ENCODE measurements around the gene FABP6.
"Not testable (repeated sequence)": the region's sequence is repeated elsewhere in the genome, so short reads cannot be mapped to it uniquely, and the experiment has no call there.

FABP6 gene

DNA sequence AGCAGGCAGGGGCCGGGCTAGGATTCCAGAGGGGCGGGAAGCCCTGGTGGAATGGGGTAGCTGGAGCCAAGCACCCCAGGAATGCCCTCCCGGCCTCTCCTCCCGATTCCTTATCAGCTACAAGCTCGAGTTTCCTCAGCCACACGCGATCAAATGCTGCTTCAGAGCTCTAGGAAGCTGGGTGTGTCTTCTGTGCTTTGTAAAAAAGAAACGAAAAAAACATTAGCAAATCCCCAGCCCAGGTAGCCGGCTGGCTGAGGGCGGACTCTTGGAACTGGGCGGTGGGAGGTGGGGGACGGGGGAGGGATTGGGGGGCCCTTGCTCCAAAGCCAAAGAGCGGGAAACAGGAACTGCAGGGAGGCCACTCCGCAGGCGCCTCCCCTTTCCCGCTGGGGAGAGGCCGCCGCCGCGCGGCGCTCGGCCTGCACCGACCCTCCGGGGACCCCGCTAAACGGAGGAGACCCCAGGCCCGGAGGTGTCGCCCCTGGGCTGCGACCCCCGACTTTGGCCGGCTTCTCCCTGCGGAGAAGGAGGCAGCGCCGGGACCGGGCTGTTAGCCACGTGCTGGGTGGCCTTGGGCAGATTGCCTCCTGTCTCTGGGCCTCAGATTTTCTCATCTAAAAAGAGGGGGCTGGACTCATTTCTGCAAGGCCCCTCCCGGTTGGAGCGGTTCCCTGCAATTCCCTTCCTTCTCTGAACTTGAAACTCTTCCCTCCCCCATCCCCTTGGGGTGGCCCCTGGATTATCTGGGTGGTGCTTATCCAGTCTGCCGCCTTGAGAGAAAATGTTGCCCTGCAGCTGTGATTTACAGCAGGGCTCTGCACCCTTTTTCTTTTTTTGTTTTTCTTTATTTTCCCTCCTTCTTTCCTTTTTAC is 40.9 kb upstream of the FABP6 start:
- DNase-seq (ENCODE audit: insufficient read length, low spot score) (peak; percentile 65), FAIRE-seq (no peak)
- TF ChIP-seq, protein P1, sequence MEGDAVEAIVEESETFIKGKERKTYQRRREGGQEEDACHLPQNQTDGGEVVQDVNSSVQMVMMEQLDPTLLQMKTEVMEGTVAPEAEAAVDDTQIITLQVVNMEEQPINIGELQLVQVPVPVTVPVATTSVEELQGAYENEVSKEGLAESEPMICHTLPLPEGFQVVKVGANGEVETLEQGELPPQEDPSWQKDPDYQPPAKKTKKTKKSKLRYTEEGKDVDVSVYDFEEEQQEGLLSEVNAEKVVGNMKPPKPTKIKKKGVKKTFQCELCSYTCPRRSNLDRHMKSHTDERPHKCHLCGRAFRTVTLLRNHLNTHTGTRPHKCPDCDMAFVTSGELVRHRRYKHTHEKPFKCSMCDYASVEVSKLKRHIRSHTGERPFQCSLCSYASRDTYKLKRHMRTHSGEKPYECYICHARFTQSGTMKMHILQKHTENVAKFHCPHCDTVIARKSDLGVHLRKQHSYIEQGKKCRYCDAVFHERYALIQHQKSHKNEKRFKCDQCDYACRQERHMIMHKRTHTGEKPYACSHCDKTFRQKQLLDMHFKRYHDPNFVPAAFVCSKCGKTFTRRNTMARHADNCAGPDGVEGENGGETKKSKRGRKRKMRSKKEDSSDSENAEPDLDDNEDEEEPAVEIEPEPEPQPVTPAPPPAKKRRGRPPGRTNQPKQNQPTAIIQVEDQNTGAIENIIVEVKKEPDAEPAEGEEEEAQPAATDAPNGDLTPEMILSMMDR (IDR thresholded peaks at IDR 0.05; ENCODE audit: insufficient read depth, missing control alignments) = peak; percentile 29

DNA sequence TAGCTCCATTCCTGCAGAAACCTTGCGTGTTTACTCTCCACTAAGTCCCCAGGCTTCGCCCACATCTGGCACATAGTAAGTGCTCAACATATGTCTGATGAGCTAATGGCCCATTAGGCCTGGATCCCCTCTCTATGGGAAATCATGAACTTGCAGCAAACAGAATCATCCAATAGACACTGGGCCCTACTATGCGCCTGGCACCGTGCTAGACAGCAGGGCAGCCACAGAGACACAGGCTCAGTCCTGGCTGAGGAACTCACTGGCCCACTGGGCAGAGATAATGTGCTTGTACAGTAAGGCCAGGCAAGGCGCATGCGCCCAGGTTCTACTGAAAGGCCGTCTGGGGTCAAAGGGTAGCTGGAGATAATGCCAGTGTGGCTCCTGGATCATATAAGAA is 36.9 kb upstream of the FABP6 start:
- no peak for DNase-seq (ENCODE audit: insufficient read length, low spot score)
- TF ChIP-seq, protein P1 (IDR thresholded peaks at IDR 0.05; ENCODE audit: insufficient read depth, missing control alignments) = no peak
- FAIRE-seq = no peak

DNA sequence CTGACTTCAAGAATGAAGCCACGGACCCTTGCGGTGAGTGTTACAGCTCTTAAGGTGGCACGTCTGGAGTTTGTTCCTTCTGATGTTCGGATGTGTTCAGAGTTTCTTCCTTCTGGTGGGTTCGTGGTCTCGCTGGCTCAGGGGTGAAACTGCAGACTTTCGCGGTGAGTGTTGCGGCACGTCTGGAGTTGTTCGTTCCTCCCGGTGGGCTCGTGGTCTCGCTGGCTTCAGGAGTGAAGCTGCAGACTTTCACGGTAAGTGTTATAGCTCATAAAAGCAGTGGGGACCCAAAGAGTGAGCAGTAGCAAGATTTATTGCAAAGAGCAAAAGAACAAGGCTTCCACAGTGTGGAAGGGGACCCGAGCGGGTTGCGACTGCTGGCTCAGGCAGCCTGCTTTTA is 36.2 kb upstream of the FABP6 start:
- not testable (repeated sequence) for DNase-seq (ENCODE audit: insufficient read length, low spot score)

DNA sequence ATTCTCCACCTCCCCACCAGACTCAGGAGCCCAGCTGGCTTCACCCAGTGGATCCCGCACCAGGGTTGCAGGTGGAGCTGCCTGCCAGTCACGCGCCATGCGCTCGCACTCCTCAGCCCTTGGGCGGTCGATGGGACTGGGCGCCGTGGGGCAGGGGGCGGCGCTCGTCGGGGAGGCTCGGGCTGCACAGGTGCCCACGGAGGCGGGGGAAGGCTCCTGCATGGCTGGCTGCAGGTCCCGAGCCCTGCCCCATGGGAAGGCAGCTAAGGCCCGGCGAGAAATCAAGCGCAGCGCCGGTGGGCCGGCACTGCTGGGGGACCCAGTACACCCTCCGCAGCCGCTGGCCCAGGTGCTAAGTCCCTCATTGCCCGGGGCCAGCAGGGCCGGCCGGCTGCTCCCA is 35.5 kb upstream of the FABP6 start:
- DNase-seq (ENCODE audit: insufficient read length, low spot score); FAIRE-seq: not testable (repeated sequence)

More for the DNA sequence above, 36.2 kb upstream of the FABP6 start:
- not testable (repeated sequence) for FAIRE-seq

DNA sequence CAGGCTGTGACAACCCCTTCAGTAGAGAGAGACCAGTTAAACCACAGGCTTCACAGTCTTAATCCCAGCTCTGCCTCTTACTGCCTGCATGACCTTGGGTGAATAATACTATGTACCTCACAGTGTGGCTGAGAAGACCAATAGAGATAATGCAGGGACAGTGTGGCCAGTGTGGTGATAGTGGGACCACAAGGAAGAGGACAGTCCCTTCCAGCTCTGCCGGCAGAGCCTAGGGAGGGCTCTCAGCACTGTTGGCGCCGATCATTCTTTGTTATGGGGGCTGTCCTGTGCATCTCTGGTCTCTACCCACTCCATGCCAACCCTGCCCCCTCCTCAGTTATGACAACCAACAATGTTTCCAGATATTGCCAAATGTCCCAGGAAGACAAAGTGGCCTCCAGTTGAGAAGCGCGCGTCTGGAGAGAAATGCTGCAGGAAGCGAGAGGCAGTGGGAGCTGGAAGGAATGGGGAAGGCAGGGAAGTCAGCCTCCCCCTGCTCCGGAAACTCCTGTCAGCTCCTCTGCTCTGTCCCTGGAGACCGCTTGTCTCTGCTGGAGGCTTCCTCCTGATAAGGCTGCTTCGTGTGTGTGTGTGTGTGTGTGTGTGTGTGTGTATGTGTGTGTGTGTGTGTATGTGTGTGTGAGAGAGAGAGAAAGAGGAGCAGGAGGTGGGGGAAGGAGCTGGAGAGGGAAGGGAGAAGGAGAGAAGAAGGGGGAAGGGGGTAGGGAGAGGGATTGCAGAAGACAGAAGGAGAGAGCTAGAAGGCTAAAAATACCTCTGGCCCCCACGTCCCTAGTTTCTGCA is 31.8 kb upstream of the FABP6 start:
- no peak for DNase-seq (ENCODE audit: insufficient read length, low spot score)
- TF ChIP-seq, protein P1 (IDR thresholded peaks at IDR 0.05; ENCODE audit: insufficient read depth, missing control alignments) = no peak
- FAIRE-seq = no peak

DNA sequence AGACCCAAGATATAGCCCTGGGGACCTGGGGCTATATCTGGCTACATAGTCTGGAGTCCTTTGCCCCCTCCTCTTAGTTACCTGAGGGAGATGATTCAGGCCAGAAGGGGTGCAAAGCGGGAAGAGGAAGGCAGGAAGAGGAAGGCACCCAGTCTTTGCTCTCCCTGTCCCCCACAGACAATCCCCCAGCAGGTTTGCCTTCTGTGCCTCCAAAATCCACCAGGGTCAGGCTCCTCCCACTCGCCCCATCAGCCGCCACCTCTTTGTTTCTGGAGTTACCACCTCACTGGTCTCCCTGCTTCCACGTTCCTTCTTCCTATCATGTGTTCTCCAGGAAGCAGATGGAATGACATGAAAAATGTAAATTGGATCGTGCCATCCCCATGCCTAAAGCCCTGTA is 31.2 kb upstream of the FABP6 start:
- FAIRE-seq = no peak
- DNase-seq (ENCODE audit: insufficient read length, low spot score) = no peak
- TF ChIP-seq, protein P1 (IDR thresholded peaks at IDR 0.05; ENCODE audit: insufficient read depth, missing control alignments) = no peak

DNA sequence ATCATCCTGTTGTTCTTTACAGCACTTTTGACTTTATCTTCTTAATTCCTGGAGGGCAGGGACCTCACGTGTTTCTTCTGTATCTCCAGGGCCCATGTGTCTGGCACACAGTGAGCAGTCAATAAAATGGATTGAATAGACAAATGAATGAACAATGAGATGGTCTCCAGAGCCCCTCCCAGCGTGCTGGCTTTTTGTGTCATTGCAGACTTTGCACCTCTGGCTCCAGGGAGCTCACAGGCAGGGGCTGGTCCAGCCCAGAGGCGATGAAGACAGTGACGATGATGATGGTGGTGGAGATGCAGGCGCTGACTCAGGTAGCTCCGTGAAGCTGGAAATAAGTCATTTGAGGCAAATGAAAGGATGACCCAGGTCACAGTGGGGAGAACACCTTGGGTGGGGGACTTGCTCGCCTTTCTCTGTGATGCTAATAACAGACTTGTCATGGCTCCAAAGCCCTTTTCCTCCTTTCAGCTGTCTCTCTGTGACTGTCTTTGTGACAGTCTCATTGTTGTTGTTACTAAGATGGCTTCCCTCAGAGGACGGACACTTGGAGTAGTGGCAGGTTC is 30.4 kb upstream of the FABP6 start:
- TF ChIP-seq, protein P1 (IDR thresholded peaks at IDR 0.05; ENCODE audit: insufficient read depth, missing control alignments) = no peak
- no peak for FAIRE-seq
- DNase-seq (ENCODE audit: insufficient read length, low spot score) = no peak
